ENCODE measurements around the gene ANKRD39.
"Not testable (repeated sequence)": the region's sequence is repeated elsewhere in the genome, so short reads cannot be mapped to it uniquely, and the experiment has no call there.

The ANKRD39 gene

DNA sequence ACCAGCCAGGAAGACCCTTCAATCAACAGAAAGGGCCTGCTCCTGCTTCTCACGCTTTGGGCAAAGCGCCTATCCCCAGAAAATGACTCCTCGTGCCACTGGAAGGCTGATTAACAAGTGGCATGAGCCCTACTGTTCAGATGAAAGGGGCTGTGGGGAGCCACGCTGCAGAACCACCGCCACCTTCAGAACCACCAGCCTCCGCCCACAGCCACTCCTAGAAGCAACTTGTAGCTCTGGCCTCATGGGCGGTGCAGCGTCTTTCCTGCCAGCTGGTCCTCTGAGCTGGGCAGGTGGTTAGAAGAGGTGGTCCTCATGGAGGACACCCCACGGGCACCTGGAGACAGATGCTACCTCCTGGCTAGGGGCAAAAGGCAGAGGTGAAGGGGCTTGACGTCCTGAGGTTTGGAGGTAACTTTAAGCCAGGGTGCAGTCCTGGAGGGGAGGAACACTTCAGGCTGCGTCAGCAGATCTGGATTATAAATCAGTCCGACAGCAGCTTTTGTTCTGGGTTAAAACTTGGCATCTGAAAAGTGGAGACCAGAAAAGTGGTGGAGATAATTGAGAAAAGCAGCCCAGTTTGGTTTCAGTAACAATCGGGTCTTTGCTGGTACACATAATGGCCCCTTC is 12.9 kb upstream of the ANKRD39 start:
- DNase-seq (ENCODE audit: low read depth), result no peak

DNA sequence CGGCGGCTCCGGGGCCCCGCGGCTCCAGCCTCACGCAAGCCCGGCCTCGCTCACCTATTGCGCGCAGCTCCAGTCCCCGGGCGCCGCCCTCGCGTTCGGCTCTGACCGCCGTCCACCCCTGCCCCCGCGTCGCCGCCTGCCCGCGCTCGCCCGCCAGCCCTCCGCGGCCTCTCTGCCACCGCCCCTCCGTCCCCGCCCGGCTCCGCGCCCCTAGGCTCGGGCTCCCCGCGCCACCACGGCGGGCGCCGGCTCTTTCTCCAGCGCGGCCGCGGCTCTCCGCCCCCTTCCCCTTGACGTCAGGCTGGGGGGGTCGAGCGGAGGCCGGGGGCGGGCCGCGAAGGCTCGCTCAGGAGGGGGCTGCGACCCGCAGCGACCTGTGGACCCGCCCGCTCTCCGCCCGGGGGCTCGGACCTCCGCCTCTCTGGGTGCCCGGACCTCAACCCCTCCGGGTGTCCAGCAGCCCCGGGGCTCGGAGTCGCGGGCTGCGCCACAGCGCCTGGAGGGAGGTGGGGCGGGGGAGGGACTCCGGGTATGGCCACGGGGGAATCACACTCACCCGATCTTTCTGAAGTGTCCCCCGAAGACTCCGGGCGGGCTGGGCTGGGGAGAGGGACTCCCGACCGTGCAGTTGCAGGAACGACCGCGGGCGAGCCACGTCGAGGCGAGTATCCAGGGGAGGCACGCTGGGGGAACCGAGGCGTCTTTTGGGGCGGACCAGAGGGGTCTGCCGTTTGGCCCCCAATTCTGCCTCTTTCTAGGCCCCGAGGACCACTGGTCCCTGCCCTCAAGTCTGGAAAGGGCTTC is 12.2 kb upstream of the ANKRD39 start, which contains the start of gene SEMA4C:
Gene SEMA4C, minus strand, starts transcription at position 259 of the 804 bp plus-strand sequence. CDS start 2,194 bp downstream, outside the sequence.
- no peak for DNase-seq (ENCODE audit: low read depth)

DNA sequence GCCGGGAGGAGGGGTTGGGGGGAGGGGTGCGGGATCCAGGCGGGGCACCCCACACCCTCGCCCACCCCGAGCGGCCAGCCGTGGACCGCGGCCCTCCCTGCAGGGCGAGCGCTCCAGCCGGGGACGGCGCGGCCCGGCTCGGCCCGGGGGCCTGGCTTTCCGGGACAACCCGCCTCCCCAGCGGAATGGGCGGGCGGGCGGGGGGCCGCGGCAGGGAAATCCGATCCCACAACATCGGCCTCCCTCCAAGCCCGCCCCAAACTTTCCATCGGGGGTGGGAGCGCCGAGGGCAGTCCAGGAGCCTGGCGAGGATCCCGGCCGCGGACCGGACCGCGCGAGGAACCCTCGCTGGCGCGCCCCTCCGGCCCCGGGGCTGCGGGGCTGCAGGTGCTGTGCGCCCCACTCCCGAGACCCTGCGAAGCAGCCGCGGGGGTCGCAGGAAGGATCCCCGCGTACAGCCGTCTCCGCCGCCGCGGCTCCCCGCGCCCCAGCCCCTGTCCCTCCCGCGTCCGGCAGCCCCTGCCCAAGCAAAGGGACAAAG is 11.5 kb upstream of the ANKRD39 start:
- DNase-seq (ENCODE audit: low read depth), result no peak

DNA sequence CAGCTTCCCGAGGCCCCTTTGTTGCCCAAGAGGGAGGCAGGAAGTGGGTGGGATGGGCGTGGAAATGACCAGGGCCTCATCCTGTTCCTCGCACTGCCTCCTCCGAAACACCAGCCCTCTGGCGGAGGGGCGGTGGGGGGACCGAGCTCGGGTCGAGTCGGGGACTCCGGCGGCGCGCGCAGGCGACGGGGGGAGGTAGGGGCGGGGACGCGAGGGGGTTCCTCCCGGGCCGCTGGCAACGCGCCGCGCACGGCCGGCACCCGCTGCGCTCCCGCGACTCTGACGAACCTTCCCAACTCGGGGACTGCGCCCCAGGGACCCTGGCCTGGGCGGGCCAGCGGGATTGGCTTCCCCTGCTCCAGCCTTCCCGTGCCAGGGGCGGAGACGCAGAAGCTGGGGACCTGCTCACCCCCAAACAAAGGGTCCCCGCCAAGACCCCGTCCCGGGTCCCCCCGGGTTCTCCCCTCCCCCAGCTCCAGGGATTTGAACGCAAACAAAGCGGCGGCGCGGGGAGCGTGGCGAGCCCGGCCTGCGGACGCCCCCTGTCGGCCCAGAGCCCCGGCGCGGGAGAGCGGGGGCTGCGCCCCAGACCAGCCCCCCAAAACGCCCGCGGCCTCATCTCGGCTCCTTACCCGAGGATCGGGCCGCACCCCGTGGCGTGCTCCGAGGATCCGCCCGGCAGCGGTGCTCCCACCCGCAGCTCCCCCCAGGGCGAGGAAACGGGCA is 10.9 kb upstream of the ANKRD39 start:
- no peak for DNase-seq (ENCODE audit: low read depth)

DNA sequence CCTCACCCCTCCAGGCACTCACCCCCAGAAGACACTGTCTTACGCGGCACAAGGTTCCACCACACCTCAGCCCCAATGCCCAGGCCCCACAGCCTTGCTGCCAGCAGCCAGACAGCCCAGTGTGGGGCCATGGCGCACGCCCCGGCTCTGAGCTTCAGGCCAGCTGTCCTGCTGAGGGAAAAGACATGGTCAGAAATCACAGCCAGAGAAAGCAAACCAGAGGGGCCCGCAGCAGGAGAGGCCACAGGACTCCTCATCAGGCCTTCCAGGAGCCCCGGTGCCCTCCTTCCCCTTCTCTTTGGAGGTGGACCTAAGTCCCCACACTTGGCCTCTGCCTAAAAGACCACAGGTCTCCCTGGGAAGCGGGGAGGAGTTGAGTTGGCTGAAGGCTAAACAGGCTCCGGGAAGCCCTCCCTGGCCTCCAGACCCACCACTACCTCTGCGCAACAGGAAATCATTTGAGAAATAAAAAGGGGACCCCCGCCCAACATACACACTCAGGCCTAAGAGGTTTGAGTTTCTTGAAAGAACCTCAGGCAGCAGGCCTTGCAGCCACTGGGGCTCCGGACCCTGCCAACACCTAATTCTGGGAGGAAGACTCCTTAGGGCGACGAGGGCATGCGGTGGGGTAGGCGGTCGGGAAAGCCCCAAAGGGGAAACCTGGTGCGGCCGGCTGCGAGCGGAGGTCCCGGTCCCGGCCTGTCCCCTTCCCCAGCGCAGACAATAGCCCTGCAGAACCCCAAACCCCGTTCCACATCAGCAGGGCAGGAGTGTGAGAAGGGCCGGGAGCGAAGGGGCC is 10.1 kb upstream of the ANKRD39 start:
- no peak for DNase-seq (ENCODE audit: low read depth)

DNA sequence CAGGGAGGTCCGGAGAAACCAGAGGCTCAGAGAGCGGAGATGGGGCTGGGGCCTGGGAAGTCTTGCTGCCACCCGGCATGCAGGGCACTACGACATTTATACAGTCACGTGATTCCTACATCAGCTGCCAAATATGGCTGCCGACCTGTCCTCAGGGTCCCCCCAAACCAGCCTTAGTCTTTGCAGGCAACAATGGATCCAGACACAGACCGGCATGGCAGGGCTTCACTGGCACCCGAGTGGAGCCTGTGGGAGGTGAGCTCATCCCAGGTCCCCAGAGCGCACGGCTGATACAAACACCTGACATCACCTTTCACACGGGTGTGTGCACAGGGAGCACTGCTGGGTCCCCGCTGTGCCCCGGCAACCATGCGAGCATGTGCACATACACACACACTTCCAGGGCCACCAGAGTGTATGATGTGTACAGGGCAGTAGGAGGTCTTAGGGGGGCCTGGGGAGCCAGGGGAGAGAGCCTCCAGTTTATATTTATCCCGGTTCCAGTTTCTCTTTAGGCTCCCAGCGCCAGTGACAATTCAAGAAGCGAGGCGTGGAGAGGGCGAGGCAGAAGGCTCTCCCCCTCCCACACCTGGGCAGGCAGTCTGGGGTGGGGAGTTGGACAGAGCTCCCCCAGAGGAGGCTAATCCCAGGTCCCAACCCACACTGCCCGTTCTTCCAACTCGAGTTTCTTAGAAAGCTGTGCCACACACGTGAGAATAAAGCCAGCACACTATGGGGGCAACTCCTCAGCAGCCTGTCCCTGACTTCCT is 9.4 kb upstream of the ANKRD39 start:
- DNase-seq (ENCODE audit: low read depth), result no peak

DNA sequence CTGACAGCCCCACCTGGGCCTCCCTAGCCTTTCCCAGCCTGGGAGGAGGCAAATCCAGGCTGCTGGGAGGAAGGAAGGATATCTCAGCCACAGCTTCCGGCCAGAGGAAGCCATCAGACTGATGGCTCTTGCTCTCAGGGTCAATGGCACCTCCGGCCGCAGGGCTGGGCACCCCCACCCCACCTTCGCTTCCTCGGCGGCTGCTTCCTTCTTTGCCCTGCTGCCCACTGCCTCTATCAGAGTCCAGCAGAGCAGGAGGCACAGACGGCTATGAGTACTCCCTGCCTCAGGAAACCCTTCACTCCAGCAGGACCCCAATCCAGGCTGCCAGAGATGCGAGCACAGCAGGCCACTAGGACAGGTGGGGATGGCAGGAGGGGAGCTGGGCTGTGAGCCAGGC is 8.8 kb upstream of the ANKRD39 start:
- DNase-seq (ENCODE audit: low read depth), result no peak

DNA sequence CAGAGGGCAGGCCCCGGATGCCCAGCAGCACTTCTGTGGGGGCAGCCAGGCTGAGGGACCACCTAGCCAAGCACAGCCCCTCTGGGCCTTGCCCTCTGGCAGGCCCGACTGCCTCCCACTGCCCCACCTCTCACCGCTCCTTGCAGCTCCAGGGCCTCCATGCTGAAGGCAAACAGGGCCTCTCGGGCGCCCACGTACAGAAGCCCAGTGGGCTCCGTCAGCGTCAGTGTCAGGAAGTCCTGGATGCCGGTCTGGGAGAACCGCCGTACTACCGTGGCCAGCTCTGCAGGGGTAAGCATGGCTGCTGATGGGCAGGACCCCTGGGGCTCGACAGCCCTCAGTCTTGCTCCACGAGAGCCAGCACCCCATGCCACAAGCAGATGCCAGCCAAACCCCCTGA is 8.3 kb upstream of the ANKRD39 start:
- DNase-seq (ENCODE audit: low read depth), result no peak

DNA sequence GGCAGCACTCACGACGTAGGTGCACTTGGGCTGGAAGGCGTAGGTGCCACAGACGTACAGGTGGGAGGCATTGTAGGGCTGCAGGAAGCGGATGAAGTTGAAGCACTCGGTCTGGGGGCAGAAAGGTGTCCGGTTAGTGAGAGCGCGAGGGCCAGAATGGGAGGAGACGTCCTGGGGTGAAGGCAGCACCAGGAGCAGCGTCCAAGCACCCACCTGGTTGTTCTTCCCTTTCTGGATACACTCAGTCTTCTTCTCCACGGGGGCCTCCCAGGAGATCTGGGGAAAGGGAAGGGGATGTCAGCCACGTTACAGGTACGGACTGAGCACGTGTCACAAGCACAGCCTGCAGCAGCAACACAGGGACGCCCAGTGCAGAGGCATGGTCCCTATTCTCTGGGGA is 7.8 kb upstream of the ANKRD39 start:
- no peak for DNase-seq (ENCODE audit: low read depth)

DNA sequence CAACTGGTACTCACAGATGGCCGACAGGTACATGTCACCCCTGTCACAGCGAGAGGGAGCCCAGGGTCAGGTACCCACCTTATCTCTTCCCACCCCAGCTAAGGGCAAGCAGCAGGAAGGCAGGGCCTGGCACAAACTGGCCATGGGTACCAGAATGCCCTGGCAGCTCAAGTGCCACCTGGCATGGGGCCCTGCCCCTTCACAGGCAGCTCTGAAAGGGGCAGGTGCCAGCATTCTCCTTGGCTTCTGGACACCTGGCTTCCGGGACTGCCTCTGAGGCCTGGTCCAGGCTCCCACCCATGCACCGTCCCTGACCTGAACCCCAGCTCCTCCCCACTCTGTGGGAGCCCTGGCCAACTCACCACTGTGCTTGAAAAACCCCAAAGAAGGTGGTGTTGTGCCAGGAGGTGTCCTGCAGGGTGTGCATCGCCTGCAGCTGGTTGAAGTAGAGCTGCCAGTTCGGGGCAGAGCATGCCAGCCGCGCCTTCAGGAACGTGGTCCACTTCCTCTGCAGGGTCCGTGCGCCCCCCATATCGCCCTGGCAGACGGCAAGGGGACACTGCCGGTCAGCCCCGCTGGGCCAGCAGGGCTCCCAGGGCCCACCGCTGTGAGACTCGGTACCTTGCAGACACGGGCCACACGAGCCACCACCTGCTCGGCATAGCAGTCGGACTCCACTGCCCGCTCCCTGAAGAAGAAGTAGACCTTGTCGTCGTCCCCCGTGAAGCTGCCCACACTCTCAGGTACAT is 6.7 kb upstream of the ANKRD39 start:
- no peak for DNase-seq (ENCODE audit: low read depth)

DNA sequence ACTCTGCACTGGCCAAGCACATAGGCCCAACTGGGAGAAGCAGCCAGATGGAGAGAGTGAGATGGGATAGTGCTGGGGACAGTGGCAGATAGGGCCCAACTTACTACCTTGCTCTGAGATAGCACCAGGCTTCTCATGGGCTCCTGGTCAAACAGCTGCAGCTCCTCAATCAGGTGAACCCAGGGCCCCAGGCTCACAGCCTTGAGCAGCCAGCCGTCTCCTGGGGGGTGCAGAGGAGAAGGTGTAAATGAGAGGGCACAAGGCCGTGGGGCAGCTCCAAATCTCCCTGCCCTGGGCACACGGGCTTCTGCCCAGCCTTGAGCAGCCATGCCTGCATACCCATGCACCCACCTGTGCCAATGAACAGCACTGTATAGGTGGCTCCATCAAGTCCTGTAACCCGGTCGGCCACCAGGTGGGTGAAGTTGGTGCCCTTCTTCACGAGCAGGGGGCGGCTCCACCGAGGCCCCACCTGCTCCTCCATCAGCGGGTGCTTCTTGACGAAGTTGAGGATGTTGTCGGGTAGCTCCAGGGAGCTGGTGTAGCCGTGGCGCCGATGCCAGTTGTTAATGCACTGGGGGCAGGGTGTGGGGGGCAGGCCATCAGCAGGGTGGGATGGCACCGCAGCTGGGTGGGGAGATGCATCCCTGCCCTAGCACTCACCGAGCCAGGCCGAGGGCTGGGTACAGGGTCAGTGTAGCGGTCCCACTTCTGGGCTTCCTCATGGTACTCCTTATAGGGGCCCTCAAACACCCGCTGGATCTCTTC is 5.9 kb upstream of the ANKRD39 start:
- no peak for DNase-seq (ENCODE audit: low read depth)

DNA sequence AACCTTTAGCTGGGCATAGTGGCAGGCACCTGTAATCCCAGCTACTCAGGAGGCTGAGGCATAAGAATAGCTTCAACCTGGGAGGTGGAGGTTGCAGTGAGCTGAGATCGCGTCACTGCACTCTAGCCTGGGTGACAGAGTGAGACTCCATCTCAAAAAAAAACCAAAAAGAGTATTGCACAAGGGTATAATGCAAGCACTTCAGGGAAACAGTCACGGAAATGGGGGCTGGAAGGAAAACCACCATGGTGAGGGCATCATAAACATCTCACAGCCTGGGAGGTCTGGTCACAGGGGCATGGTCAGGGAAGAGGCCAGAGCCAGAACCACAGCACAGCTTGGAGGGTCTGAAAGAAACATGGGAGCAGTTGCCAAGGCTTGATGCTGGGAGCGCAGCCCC is 5.2 kb upstream of the ANKRD39 start:
- DNase-seq (ENCODE audit: low read depth), result not testable (repeated sequence)

DNA sequence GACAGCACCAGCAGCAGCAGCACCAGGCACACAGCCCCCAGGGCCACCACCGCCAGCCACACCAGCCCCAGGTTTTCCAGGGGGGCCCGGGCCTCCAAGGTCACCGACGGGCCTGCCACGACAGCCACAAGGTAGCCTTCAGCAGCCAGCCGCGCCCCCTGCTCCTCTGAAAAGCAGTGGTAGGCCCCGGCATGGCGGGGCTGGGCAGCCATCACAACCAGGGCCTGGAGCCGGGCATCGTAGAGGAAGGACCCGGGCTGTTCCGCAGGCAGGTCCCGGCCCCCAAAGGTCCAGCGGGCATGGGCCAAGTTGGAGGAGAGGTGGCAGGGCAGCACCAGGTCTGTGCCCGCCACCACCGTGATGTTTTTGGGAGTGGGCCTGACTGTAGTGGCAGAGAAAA is 3.3 kb upstream of the ANKRD39 start:
- DNase-seq (ENCODE audit: low read depth), result no peak

DNA sequence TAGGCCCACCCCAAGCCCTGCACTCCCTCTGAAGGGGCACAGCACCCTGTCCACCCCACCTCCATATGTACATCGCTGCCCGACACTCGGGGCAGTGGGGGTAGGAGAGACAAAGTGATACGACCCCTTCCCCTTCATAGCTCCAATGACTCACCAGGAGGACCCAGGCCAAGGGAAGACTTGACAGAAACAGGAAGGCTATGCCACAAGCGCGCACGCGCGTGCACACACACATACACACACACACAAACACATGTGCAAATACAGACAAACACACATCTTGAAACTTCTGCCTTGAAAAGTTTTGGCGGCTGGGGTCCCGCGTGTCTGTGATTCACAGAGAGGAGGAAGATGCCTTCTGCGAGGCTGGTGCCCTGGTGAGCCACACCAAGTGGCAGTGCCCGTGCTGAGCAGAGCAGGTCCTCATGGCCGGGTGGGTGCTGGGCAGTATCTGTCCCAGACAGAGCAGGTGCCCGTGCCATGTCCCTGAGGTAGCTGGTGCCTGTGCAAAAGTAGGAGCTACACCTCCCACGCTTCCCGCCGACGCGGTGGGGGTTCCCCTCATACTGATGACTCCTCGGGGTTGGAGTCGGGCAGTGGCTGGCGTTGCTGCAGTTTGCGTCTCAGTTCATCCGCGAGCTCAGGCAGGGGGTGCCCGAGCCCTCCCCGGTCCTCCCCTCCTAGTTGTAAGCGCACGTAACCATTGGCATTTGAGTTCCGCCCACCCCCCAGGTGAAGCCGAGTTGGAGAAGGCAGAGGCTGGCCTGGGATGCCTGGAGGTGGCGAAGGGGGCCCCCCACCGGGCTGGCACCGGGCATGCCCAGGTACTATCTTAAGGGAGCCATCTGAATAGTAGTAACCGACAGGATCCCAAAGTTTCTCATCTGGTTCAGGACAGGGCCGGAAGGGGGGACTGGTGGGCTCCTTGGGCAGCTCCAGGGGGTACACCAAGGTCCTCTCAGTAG is 2.5 kb upstream of the ANKRD39 start:
- no peak for DNase-seq (ENCODE audit: low read depth)

DNA sequence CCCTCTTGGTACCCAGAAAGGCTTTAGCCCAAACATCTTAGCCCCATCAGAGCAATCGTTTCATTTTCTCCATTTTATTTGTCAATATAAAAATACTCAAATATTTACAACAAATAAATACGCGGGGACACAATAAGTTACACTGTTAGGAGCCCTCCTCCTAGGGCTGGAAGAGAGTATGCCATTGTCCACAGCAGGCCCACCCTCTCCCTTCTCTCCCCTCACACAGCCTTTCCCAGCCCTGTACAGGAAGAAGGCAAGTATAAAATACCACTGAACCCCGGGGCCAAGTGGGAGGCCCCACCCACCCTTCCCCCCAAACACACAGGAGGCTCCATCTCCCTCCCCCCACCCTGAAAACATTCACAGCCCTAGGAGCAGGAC is 1.9 kb upstream of the ANKRD39 start:
- DNase-seq (ENCODE audit: low read depth), result no peak

DNA sequence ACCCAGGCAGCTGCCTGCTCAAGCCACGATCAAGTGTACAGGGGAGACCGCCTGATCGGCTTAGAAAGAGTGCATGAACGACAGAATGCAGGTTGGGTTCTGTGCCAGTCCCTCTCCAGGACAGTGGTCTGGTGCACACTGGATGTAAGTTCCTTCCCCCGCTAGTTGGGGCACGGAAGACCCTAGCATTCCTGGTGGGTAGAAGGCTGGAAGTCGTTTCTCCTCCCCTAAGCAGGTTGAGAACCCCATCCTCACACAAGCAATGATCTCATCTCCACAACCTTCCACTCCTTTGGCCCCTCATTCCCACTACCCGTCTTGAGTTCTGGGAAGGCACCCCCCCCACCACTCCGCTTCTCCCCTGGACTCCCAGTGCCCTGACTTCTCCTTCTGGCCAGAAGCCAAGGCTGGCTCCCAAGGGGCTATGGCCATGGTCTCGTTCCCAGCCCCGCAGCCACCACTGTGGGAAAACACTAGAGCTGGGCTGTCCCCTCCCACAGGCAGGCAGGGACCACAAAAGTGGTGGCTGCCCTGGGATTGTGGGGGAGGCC is 1.4 kb upstream of the ANKRD39 start:
- no peak for DNase-seq (ENCODE audit: low read depth)

DNA sequence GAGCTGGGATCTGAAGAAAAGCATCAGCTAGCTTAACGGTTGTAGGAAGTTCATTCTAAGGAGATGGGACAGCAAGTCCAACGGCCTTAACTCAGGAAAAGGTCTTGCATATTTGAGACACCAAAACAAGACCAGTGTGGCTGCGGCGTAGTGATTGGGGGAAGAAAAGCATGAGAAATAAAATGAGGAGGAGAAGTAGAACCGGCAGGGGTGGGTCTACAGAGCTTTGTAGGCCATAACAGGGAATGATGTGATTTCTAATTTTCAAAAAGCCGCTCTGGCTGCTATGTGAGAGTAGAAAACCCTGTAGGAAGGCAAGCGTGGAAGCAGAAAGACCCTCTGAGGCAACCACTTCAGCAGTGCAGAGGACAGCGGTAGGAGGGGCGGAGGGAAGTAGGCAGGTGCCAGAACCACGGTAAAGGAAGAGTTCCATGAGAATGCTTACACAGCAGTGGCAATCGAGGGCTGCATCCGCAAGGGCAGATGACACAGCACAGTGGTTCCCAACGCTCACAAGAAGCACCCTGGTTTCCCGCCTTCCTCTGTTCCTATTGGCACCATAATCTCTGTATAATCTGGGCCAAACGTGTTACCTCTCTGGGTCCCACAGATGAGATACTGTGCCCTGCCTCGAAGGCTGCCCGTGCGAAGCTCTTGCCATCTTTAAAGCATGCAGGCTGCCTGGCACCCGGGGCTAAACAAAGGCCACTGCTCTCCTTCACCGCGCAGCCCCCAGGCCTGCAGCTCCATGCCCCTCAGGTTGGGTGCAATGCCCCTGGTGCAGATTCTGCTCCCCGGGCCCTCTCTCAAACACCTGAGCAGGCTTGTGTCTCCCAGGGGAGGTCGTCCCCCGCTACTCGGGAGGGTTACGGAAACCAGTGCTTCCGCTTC is 795 bp downstream of the ANKRD39 start:
- DNase-seq (ENCODE audit: low read depth), result no peak

All from stimulated activated CD8-positive, alpha-beta memory T cell treated with anti-CD3 and anti-CD28 coated beads, Interleukin-15, amount 100 ng/mL, for 24 hours (primary cell).